HTERT RPE-1 (cell line): ENCODE results near the gene TMEM39B.
"Not testable (repeated sequence)": the region's sequence is repeated elsewhere in the genome, so short reads cannot be mapped to it uniquely, and the experiment has no call there.

ENCODE experiments used
- in situ Hi-C: fragments of 300-500 bp; cut with MboI; formaldehyde crosslinking; loops from 4 replicates; pipeline ENCODE4 v1.14.3; 2020; ENCODE audit warnings: low sequenced_read_pairs

TMEM39B gene

GRCh38 chr1:32111789-32112188 lies 39.0 kb downstream of the TMEM39B start:
- in situ Hi-C loops, result no loop called here

DNA sequence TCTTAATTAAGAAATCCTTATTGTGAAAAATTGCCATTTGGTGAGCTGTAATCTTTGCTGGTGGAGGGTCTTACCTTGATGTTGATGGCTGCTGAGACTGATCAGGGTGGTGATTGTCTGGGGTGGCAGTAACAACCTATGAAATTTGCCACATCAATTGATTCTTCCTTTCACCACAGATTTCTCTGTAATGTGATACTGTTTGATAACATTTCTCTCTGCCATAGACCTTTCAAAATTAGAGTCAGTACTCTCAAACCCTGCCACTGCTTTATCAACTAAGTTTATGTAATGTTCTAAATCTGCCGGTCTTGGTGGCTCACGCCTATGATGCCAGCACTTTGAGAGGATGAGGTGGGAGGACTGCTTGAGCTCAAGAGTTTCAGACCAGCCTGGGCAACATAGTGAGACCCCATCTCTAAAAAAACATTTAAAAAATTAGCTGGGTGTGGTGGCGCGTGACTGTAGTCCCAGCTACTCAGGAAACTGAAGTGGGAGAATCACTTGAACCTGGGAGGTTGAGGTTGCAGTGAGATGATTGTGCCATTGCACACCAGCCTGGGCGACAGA lies 40.2 kb downstream of the TMEM39B start:
- in situ Hi-C loops, result no loop called here

- in situ Hi-C loops, result not testable (repeated sequence)
Measured at GRCh38 chr1:32113436-32113835, 40.7 kb downstream of the TMEM39B start.

GRCh38 chr1:32114420-32114819 lies 41.7 kb downstream of the TMEM39B start:
- in situ Hi-C loops, result no loop called here

- in situ Hi-C loops, result no loop called here
Measured at GRCh38 chr1:32115496-32115895, 42.8 kb downstream of the TMEM39B start.

- in situ Hi-C loops, result no loop called here
Measured at GRCh38 chr1:32116531-32116930, 43.8 kb downstream of the TMEM39B start.

DNA sequence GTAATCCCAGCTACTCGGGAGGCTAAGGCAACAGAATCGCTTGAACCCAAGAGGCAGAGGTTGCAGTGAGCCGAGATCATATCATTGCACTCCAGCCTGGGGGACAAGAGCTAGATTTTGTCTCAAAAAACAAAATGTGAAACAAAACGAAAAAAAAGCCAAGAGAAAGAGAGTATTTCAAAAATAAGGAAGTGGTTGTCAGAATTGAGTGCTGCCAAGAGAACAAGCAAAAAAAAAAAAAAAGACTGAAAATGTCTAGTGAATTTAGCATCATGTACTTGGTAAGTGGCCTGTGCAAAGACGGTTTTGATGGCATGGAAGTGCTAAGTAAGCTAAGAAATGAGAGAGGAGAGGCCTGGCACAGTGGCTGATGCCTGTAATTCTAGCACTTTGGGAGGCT lies 49.4 kb downstream of the TMEM39B start:
- in situ Hi-C loops, result no loop called here

GRCh38 chr1:32123361-32123760 lies 50.6 kb downstream of the TMEM39B start:
- in situ Hi-C loops, result not testable (repeated sequence)

DNA sequence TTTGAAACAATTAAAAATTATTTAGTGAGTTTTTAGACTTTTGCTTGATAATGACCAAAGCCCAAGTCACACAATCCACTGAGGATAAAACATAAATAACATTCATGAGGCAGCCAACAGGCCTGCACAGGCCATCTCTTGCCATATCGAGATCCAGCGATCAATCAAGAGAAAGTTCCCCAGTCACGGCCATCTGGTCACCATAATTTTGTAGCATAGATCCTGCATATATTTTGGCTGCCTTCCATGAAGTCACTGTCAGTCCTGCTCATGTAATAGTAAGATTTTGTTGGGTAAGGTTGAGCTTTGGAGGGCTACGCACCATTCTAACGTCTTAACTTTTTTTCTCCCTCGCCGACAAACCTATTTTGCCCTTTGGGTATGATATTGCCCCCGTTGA lies 52.6 kb downstream of the TMEM39B start:
- in situ Hi-C loops, result no loop called here

DNA sequence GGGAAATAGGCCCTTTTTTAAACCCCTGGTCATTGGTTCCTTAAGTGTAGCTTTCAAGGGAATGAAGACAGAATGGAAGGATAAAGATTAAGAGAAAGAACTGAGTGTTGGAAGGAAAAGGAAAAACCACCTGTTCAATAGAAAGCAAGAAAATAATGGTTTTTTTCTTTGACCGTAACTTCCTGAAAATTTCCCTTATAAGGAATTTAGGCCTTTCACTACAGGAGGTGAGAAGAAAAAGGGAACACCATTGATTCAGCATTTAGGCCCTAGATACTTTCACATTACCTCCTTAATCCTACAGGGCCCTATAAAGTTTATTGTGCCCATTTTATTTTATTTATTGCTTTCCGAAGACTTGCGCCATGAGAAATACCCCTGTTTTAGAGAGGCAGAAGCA lies 54.0 kb downstream of the TMEM39B start:
- in situ Hi-C loops, result no loop called here

DNA sequence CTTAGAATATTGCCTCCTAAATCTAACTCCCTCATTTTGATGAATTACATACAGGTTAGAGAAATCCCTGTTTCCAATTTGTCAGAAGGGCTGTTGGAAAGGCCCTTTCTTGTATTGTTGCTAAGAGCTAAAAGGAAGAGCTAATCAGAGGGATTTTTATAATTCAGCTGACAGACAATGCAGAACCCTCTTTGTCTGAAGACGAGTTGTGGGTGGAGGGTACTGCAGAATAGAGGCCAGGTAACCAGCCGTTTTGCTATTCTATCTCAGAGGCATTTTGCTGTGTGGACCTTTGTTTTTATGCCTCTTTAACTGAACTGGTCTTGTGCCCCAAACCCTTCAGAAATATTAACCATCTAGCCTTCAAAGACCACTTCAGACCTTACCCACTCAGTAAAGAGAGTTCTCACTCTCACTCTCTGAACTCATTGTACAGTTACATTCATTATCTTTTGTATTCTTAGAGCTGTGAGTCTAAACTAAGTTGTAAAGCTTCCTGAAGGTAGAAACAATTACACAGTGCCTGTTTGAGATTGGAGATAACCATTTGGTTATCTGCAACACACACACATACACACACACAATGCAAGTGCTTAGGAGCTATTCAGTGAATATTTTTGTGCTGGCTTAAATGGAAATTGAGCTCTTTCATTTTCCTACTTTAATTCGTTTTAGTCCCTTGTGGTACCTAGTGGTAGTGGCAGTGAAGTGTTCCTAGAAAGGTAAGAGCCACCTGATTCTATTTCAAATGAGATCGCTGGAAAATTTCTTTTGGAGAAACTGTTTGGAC lies 54.9 kb downstream of the TMEM39B start:
- in situ Hi-C loops, result no loop called here

DNA sequence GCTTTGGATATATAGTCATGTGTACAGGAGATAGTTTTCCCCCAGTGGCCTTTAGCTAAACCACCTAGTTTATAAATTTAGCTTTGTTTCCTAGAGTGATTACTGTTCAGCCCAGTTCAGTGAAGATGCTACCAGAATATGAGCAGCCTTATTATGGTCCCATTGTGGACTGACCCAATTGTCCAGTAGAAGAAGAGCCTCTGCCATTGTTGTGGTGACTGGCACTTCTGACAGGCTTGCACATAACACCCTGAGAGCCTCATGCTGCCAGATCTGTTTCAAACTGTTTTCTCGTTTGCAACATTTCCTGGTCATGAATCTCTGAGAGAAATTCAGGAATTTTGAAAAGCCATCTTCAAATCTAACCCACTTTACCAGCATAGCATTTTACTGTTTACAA lies 55.7 kb downstream of the TMEM39B start:
- in situ Hi-C loops, result no loop called here

DNA sequence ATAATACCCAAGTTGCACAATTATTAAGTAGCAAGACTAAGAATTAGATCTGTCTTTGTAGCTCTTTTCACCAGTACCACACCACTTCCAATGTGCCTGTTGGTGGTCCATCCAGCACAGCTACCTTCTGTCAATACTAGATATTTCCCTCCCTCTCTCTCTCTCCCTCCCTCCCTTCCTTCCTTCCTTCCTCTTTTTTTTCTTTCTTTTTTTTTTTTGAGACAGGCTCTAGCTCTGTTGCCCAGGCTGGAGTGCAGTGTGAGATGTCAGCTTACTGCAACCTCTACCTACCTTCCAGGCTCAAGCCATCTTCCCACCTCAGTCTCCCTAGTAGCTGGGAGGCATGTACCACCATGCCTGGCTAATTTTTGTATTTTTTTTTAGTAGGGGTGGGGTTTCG lies 56.2 kb downstream of the TMEM39B start:
- in situ Hi-C loops, result no loop called here

GRCh38 chr1:32133950-32134280 lies 61.2 kb downstream of the TMEM39B start:
- in situ Hi-C loops, result not testable (repeated sequence)

GRCh38 chr1:32137111-32137510 lies 64.4 kb downstream of the TMEM39B start:
- in situ Hi-C loops, result no loop called here

DNA sequence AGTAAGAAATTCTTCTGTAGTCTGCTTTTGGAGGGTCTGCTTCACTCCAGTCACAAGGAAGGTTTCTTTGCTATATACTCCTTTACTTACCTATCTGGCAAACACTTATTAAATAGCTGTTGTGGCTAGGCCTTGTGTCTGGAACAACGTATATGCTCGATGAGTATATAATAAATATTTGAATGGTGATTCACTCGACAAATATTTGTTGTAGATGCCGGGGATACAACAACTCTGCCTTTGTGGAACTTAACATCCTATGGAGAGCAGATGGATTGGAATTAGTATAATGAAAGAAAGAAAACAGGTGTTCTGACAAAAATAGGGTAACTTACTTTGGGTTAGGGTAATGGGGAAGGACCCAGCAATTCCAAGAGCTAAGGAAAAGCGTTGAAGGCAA lies 66.2 kb downstream of the TMEM39B start:
- in situ Hi-C loops, result no loop called here

GRCh38 chr1:32142446-32143301 lies 69.9 kb downstream of the TMEM39B start:
- in situ Hi-C loops, result no loop called here

DNA sequence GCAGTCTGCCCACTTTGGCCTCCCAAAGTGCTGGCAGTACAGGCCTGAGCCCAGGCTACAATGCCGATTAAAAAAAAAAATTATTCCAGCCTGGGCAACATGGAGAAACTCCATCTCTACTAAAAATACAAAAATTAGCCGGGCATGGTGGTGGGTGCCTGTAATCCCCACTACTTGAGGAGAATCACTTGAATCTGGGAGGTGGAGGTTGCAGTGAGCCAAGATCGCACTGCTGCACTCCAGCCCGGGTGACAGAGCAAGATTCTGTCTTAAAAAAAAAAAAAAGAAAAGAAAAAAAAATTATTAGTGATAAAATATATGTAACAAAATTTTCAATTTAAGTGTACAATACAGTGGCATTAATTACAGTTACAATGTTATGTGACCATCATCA lies 70.6 kb downstream of the TMEM39B start:
- in situ Hi-C loops, result not testable (repeated sequence)

- in situ Hi-C loops, result no loop called here
Measured at GRCh38 chr1:32144033-32144432, 71.3 kb downstream of the TMEM39B start.

DNA sequence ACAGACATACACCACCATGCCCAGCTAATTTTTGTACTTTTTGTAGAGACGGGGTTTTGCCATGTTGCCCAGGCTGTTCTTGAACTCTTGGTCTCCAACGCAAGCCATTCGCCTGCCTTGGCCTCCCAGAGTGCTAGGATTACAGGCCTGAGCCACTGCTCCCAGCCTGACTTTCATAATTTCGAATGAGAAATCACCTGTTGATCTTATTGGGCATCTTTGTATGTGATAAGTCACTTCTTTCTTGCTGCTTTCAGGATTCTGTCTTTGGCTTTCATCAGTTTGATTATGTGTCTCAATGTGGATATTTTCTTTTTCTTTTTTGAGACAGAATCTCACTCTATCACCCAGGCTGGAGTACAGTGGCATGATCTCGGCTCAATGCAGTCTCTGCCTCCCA lies 75.1 kb downstream of the TMEM39B start:
- in situ Hi-C loops, result not testable (repeated sequence)

- in situ Hi-C loops, result no loop called here
Measured at GRCh38 chr1:32150847-32151246, 78.1 kb downstream of the TMEM39B start.

DNA sequence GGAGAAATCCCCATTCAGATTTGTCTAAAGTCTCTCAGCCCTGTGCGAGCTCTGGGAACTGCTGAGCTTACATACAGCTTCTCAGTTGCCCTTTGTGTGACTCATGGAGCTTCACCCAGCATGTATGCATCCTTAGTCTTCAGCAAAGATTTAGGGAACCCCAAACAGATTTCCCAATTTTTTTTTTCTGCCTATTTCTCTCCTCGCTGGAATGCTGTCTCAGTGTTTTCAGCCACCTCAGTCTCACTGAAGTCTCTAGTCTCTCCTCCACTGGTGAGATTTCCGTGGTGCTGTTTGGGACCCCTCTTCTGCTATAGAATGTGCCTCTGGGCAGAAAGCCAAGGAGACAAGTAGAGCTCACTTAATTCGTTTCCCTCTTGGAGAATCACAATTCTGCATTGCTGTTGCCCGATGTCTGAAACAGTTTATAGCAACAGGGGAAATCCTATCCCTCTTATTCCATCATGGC lies 78.6 kb downstream of the TMEM39B start:
- in situ Hi-C loops, result no loop called here
